A549 (cell line): Measurements from ENCODE around the gene C2CD3. TPM values are rescaled to one million over a fixed set of nuclear protein-coding genes. Genes with fewer than 3 reads are reported as not detected.

Source experiments
- ATAC-seq, 2 experiments: fragments of 200-7000 bp in 1 of 2; fragments of >200 bp in 1 of 2; cut with Nextera tagmentation in 1 of 2; cut with Tn5 transposase in 1 of 2; 3 replicates each; pipeline versions ENCODE4 v1.8.0 to v1.9.1; 2018 to 2020; ENCODE audit warnings: mild to moderate bottlenecking in 1 of 2, moderate library complexity in 1 of 2
- CTCF ChIA-PET: fragments of 300-600 bp; sonication (Branson Sonifier 250); formaldehyde crosslinking; extraction: SDS; loops from one replicate; lab custom pipeline; 2021; ENCODE audit warnings: antibody characterized with exemption, inconsistent platforms; lab: Yijun Ruan, JAX
- POLR2A ChIA-PET: fragments of 350-600 bp; formaldehyde crosslinking; extraction: SDS; loops from one replicate; lab custom pipeline; 2021; ENCODE audit warnings: antibody characterized with exemption, inconsistent platforms; lab: Yijun Ruan, JAX
- DNase-seq, 2 experiments: peaks; one replicate each; pipeline versions ENCODE4 v3.0.0 to v3.0.0-alpha.2; 2011 to 2016; ENCODE audit warnings: low read depth in 1 of 2, low spot score in 1 of 2
- FAIRE-seq: peaks from 2 replicates; lab custom pipeline; 2011; peaks lifted over from hg19 to GRCh38; lab: Jason Lieb, UNC
- H3K27ac ChIP-seq, 2 experiments: fragments of >200 bp; sonication (Bioruptor Twin); formaldehyde crosslinking; 3 replicates each; pipeline ENCODE4 v1.5.1; 2016 to 2017
- H3K4me1 ChIP-seq: fragments of >200 bp; sonication (Bioruptor Twin); formaldehyde crosslinking; 3 replicates; pipeline ENCODE4 v1.6.1; 2016
- H3K4me2 ChIP-seq: fragments of >200 bp; sonication (Bioruptor Twin); formaldehyde crosslinking; 3 replicates; pipeline ENCODE4 v1.6.1; 2016
- H3K4me3 ChIP-seq: fragments of >200 bp; sonication (Bioruptor Twin); formaldehyde crosslinking; 3 replicates; pipeline ENCODE4 v1.5.1; 2016
- H3K9me3 ChIP-seq: fragments of >200 bp; sonication (Bioruptor Twin); formaldehyde crosslinking; 3 replicates; pipeline ENCODE4 v1.6.1; 2016
- BHLHE40 ChIP-seq: IDR thresholded peaks from 2 replicates; pipeline ENCODE4 v1.6.1; 2012; ENCODE audit warnings: low read depth, low read length, inconsistent platforms
- CBX8 ChIP-seq: fragments of 200-600 bp; sonication (generic); IDR thresholded peaks from 2 replicates; pipeline ENCODE4 v1.6.1; 2016
- CEBPB ChIP-seq, 2 experiments: fragments of >200 bp in 1 of 2; sonication (Bioruptor Twin) in 1 of 2; formaldehyde crosslinking in 1 of 2; IDR thresholded peaks; 2 replicates each; pipeline ENCODE4 v1.6.1; 2012 to 2016
- CHD4 ChIP-seq: fragments of 200-600 bp; sonication (generic); IDR thresholded peaks from 2 replicates; pipeline ENCODE4 v1.6.1; 2016; ENCODE audit warnings: antibody characterized with exemption, mild to moderate bottlenecking, borderline replicate concordance
- ESRRA ChIP-seq: fragments of 150-350 bp; IDR thresholded peaks from 2 replicates; pipeline ENCODE4 v1.6.1; 2014; ENCODE audit warnings: mild to moderate bottlenecking, low read length, borderline replicate concordance
- FOSL2 ChIP-seq, 2 experiments: fragments of 450-650 bp in 1 of 2; fragments of >200 bp in 1 of 2; sonication (Bioruptor Twin) in 1 of 2; formaldehyde crosslinking; IDR thresholded peaks; 2 replicates each; pipeline versions ENCODE4 v1.5.0 to v1.6.1; 2016 to 2020; ENCODE audit warnings: mild to moderate bottlenecking in 1 of 2, moderate library complexity in 1 of 2
- FOXS1 ChIP-seq: fragments of 250-450 bp; sonication (Bioruptor Pico); IDR thresholded peaks from 2 replicates; pipeline ENCODE4 v1.5.0; 2020; ENCODE audit warnings: mild to moderate bottlenecking, moderate library complexity
- GATA3 ChIP-seq: IDR thresholded peaks from 2 replicates; pipeline ENCODE4 v1.6.1; 2012; ENCODE audit warnings: borderline replicate concordance
- HEYL ChIP-seq: fragments of 250-450 bp; sonication (Bioruptor Pico); IDR thresholded peaks from 2 replicates; pipeline ENCODE4 v1.8.0; 2021; ENCODE audit warnings: mild to moderate bottlenecking, moderate library complexity
- HOXB13 ChIP-seq: fragments of 250-450 bp; sonication (Bioruptor Pico); IDR thresholded peaks from 2 replicates; pipeline ENCODE4 v1.5.0; 2020; ENCODE audit warnings: low read depth, mild to moderate bottlenecking, moderate library complexity
- HOXB5 ChIP-seq: fragments of 250-450 bp; sonication (Bioruptor Pico); IDR thresholded peaks from 2 replicates; pipeline ENCODE4 v1.5.0; 2020; ENCODE audit warnings: mild to moderate bottlenecking, moderate library complexity
- KDM1A ChIP-seq: fragments of 200-600 bp; sonication (generic); IDR thresholded peaks from 2 replicates; pipeline ENCODE4 v1.6.1; 2016; ENCODE audit warnings: low read depth, mild to moderate bottlenecking
- NPAS2 ChIP-seq: fragments of 250-450 bp; sonication (Bioruptor Pico); IDR thresholded peaks from 2 replicates; pipeline ENCODE4 v1.8.0; 2022; ENCODE audit warnings: mild to moderate bottlenecking, moderate library complexity, borderline replicate concordance
- PHF8 ChIP-seq: fragments of 200-600 bp; sonication (generic); IDR thresholded peaks from 2 replicates; pipeline ENCODE4 v1.6.1; 2016; ENCODE audit warnings: low read depth, mild to moderate bottlenecking, antibody characterized with exemption, moderate library complexity, borderline replicate concordance
- POLR2A ChIP-seq: IDR thresholded peaks from 2 replicates; pipeline ENCODE4 v1.6.1; 2012; ENCODE audit warnings: mild to moderate bottlenecking, low read length
- RAD21 ChIP-seq, 2 experiments: fragments of >200 bp in 1 of 2; sonication (Bioruptor Twin) in 1 of 2; formaldehyde crosslinking in 1 of 2; IDR thresholded peaks in 1 of 2; conservative IDR thresholded peaks in 1 of 2; 2 replicates in 1 of 2; 3 replicates in 1 of 2; pipeline ENCODE4 v1.6.1; 2012 to 2018; ENCODE audit warnings: inconsistent platforms in 1 of 2
- RCOR1 ChIP-seq: fragments of 150-350 bp; IDR thresholded peaks from 2 replicates; pipeline ENCODE4 v1.6.1; 2014; ENCODE audit warnings: antibody characterized with exemption, low read length, low read depth
- RFX5 ChIP-seq: fragments of 450-650 bp; IDR thresholded peaks from 2 replicates; pipeline ENCODE4 v1.7.1; 2014; ENCODE audit warnings: antibody characterized with exemption, mild to moderate bottlenecking, moderate library complexity
- SREBF2 ChIP-seq: fragments of 450-650 bp; IDR thresholded peaks from 2 replicates; pipeline ENCODE4 v1.6.1; 2014; ENCODE audit warnings: mild to moderate bottlenecking, moderate library complexity
- TFCP2L1 ChIP-seq: fragments of 250-450 bp; sonication (Bioruptor Pico); IDR thresholded peaks from 2 replicates; pipeline ENCODE4 v1.5.0; 2021; ENCODE audit warnings: mild to moderate bottlenecking
- ZSCAN20 ChIP-seq: fragments of 250-450 bp; sonication (Bioruptor Pico); IDR thresholded peaks from 2 replicates; pipeline ENCODE4 v1.8.0; 2022; ENCODE audit warnings: mild to moderate bottlenecking, moderate library complexity
- WGBS: methylation state at CpG from one replicate; pipeline ENCODE4 v1.1.6; 2017; ENCODE audit errors: missing lambda C conversion rate; 5-methylcytosine and 5-hydroxymethylcytosine counted together
- polyA plus RNA-seq, 4 experiments: library from polyadenylated mRNA; depleted of rRNA in 3 of 4; stranded (reverse); fragments of >200 nt; fragmentation: RNase III in 1 of 4; extraction: RNeasy Plus Mini Kit Qiagen cat#74134 plus additional on column Dnase treatment in 1 of 4; gene quantifications; 2 replicates in 3 of 4; 3 replicates in 1 of 4; pipeline ENCODE4 v1.2.3, GENCODE V29; 2011 to 2017
- TF ChIP-seq, protein P1 (sequence below): IDR thresholded peaks from 2 replicates; pipeline ENCODE4 v1.6.1; 2012
- TF ChIP-seq, protein P2 (sequence below): fragments of 250-450 bp; sonication (Bioruptor Pico); IDR thresholded peaks from 2 replicates; pipeline ENCODE4 v1.5.0; 2020; ENCODE audit warnings: low read depth, mild to moderate bottlenecking, moderate library complexity
- TF ChIP-seq, protein P3 (sequence below): fragments of >200 bp; sonication (Bioruptor Twin); formaldehyde crosslinking; IDR thresholded peaks from 3 replicates; pipeline ENCODE4 v1.6.1; 2016
- TF ChIP-seq, protein P4 (sequence below): fragments of >200 bp; sonication (Bioruptor Twin); formaldehyde crosslinking; IDR thresholded peaks from 3 replicates; pipeline ENCODE4 v1.5.1; 2016
- TF ChIP-seq, protein P5 (sequence below): fragments of >200 bp; sonication (Bioruptor Twin); formaldehyde crosslinking; IDR thresholded peaks from 2 replicates; pipeline ENCODE4 v1.6.1; 2016

The C2CD3 gene
- polyA plus RNA-seq, 2 of the 4 experiments (the other 2 are of a cell fraction): 15.2 to 19.8 TPM

DNA sequence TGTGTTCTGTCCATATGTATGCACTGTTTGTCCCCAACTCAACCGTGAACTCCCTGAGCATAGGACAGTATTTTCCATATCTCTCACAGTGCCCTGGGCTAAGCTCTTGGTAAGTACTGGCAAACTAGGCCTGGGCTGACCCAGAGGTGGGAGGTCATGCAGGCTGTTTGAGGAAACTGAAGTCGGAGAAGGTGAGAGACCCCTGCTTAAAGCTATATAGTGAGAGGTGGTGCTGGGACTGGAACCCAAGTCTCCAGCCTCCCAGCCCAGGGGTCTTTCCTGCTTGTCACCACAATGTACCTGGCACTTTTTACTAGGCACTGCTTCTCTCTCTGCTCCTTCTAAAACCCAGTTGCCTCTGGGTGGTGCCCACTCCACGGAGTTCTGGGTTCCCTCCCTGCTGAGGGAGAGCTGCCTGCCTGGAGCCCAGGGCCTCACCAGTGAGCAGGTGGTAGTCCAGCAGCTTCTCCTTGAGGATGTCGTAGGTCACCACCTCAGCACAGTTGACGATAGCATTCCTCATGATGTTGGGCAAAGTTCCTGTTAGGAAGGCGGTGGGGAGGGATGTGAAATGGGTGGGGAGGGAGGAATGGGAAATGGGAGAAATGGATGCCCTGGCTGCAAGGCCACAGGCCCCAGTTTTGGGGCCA, 166.6 kb downstream of the C2CD3 start:
- CTCF ChIA-PET: interaction anchor here (1.1 kb wide), 1 partner anchor 10 kb away, joined by 3 read pairs; no protein-coding TSS in a partner anchor
- POLR2A ChIA-PET: no interaction called here
- no peak for ATAC-seq

DNA sequence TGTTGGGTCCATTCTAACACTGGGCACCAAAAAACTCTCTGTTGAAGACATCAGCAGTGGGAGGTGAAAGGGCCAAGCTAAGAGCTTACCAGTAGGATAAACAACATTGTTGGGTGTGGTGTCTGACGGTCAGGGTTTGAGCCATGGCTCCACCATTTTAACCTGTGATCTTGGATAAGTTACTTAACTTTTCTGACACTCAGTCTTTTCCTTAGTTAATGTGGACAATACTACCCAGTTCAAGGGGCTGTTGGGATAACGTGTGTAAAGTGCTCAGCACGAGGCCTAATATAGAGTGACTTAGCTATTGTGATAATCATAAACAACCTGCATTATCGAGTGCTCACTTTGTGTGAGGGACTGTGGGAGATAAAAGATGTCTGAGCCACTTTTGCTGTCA, 168.0 kb downstream of the C2CD3 start:
- POLR2A ChIA-PET: interaction anchor here (0.7 kb wide), 1 partner anchor 21 kb away, joined by 4 read pairs; the partner anchor contains the start of gene UCP2
- 88% methylated on average over 4 of the region's 4 CpGs for WGBS

More for the DNA sequence above, 166.6 kb downstream of the C2CD3 start:
- Histone ChIP-seq H3K4me1 (no peaks in the 10 kb centered on the region), H3K9me3 (no peaks in the 10 kb centered on the region), H3K4me3 (no peak overlapping the region)
- no peak for FAIRE-seq
- TF ChIP-seq HOXB13 (no peak), KDM1A (no peak), PHF8 (no peak), CHD4 (no peak), TFCP2L1 (CRISPR knock-in tag) (no peak), GATA3 (no peak), ZSCAN20 (CRISPR knock-in tag) (no peak), BHLHE40 (no peak)
- TF ChIP-seq, protein P1, sequence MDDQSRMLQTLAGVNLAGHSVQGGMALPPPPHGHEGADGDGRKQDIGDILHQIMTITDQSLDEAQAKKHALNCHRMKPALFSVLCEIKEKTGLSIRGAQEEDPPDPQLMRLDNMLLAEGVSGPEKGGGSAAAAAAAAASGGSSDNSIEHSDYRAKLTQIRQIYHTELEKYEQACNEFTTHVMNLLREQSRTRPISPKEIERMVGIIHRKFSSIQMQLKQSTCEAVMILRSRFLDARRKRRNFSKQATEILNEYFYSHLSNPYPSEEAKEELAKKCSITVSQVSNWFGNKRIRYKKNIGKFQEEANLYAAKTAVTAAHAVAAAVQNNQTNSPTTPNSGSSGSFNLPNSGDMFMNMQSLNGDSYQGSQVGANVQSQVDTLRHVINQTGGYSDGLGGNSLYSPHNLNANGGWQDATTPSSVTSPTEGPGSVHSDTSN: no peak
- TF ChIP-seq, all 56 proteins: peak for 0
- no peak for DNase-seq
- Histone ChIP-seq H3K27ac (no peak overlapping the region), H3K4me2 (no peak overlapping the region)
- WGBS: 88% methylated on average over 6 of the region's 6 CpGs

More for the DNA sequence above, 168.0 kb downstream of the C2CD3 start:
- ATAC-seq (no peak), DNase-seq (no peak), FAIRE-seq (no peak)
- H3K4me3 ChIP-seq: no peak overlapping the region
- no peak for TF ChIP-seq HOXB5
- TF ChIP-seq, protein P2, sequence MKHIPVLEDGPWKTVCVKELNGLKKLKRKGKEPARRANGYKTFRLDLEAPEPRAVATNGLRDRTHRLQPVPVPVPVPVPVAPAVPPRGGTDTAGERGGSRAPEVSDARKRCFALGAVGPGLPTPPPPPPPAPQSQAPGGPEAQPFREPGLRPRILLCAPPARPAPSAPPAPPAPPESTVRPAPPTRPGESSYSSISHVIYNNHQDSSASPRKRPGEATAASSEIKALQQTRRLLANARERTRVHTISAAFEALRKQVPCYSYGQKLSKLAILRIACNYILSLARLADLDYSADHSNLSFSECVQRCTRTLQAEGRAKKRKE (CRISPR knock-in tag): no peak
- no peak for TF ChIP-seq CBX8
- no peak for TF ChIP-seq NPAS2 (CRISPR knock-in tag)
- TF ChIP-seq HEYL: no peak
- TF ChIP-seq POLR2A: no peak
- TF ChIP-seq RFX5: no peak
- TF ChIP-seq, protein P3, sequence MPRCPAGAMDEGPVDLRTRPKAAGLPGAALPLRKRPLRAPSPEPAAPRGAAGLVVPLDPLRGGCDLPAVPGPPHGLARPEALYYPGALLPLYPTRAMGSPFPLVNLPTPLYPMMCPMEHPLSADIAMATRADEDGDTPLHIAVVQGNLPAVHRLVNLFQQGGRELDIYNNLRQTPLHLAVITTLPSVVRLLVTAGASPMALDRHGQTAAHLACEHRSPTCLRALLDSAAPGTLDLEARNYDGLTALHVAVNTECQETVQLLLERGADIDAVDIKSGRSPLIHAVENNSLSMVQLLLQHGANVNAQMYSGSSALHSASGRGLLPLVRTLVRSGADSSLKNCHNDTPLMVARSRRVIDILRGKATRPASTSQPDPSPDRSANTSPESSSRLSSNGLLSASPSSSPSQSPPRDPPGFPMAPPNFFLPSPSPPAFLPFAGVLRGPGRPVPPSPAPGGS: no peak
- TF ChIP-seq, protein P4, sequence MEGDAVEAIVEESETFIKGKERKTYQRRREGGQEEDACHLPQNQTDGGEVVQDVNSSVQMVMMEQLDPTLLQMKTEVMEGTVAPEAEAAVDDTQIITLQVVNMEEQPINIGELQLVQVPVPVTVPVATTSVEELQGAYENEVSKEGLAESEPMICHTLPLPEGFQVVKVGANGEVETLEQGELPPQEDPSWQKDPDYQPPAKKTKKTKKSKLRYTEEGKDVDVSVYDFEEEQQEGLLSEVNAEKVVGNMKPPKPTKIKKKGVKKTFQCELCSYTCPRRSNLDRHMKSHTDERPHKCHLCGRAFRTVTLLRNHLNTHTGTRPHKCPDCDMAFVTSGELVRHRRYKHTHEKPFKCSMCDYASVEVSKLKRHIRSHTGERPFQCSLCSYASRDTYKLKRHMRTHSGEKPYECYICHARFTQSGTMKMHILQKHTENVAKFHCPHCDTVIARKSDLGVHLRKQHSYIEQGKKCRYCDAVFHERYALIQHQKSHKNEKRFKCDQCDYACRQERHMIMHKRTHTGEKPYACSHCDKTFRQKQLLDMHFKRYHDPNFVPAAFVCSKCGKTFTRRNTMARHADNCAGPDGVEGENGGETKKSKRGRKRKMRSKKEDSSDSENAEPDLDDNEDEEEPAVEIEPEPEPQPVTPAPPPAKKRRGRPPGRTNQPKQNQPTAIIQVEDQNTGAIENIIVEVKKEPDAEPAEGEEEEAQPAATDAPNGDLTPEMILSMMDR: no peak
- no peak for TF ChIP-seq RCOR1
- no peak for TF ChIP-seq FOSL2 (IDR thresholded peaks at IDR 0.05)
- TF ChIP-seq FOSL2 (CRISPR knock-in tag; IDR thresholded peaks at IDR 0.05): no peak
- no peak for TF ChIP-seq ESRRA
- TF ChIP-seq SREBF2: no peak
- no peak for TF ChIP-seq CEBPB (IDR thresholded peaks at IDR 0.05)
- TF ChIP-seq, protein P5, sequence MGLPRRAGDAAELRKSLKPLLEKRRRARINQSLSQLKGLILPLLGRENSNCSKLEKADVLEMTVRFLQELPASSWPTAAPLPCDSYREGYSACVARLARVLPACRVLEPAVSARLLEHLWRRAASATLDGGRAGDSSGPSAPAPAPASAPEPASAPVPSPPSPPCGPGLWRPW: no peak
- no peak for TF ChIP-seq TFCP2L1 (CRISPR knock-in tag)
- TF ChIP-seq FOXS1 (CRISPR knock-in tag): no peak
- no peak for TF ChIP-seq KDM1A
- TF ChIP-seq RAD21 (conservative IDR thresholded peaks at IDR 0.05 in 1 of 2, IDR thresholded peaks at IDR 0.05 in 1 of 2): no peak
- no peak overlapping the region for H3K27ac ChIP-seq
- CTCF ChIA-PET: interaction anchor here (0.9 to 1.5 kb wide), 4 partner anchors 9 to 120 kb away, joined by 3 to 4 read pairs (median 4); no protein-coding TSS in a partner anchor
- H3K9me3 ChIP-seq: no peaks in the 10 kb centered on the region
- H3K4me2 ChIP-seq: no peak overlapping the region
- no peaks in the 10 kb centered on the region for H3K4me1 ChIP-seq
